Body of pancreas (tissue), 4 donors: ENCODE results near the gene VPS18. TPM values are rescaled to one million over a fixed set of nuclear protein-coding genes. Genes with fewer than 3 reads are reported as not detected.

Experiments used
- ATAC-seq: fragments of 150-250 bp; one replicate; pipeline ENCODE4 v1.9.1; 2016
- DNase-seq, 4 donors: peaks; one replicate each; pipeline ENCODE4 v3.0.0-alpha.2; 2019
- H3K27ac ChIP-seq, 4 donors: fragments of 200-600 bp; sonication (generic); 1 replicate in 3 of 4; 2 replicates in 1 of 4; pipeline versions ENCODE4 v1.5.1 to v1.6.1; 2016 to 2019; ENCODE audit warnings: mild to moderate bottlenecking in 1 of 4, mixed read lengths in 1 of 4, moderate library complexity in 1 of 4
- H3K27me3 ChIP-seq, 2 donors: fragments of 200-600 bp; sonication (generic); one replicate each; pipeline ENCODE4 v1.6.0; 2016; ENCODE audit warnings: mild to moderate bottlenecking in 1 of 2
- H3K36me3 ChIP-seq, 2 donors: fragments of 200-600 bp; sonication (generic); replicated peaks in 1 of 2; 2 replicates each; pipeline ENCODE4 v1.5.1; 2016; ENCODE audit warnings: low read depth in 2 of 2; ENCODE audit not compliant: insufficient read depth in 1 of 2
- H3K4me1 ChIP-seq: fragments of 200-600 bp; sonication (generic); one replicate; pipeline ENCODE4 v1.6.0; 2016
- H3K4me3 ChIP-seq, 2 donors: fragments of 200-600 bp; sonication (generic); 1 replicate in 1 of 2; 2 replicates in 1 of 2; pipeline ENCODE4 v1.5.1; 2016 to 2019
- H3K9me3 ChIP-seq, 3 donors: fragments of 200-600 bp; sonication (generic); 1 replicate in 2 of 3; 2 replicates in 1 of 3; pipeline ENCODE4 v1.5.1; 2016
- POLR2A ChIP-seq, 3 donors: fragments of 450-650 bp; IDR thresholded peaks; one replicate each; pipeline ENCODE4 v1.6.1; 2016; ENCODE audit warnings: antibody characterized with exemption in 3 of 3, mild to moderate bottlenecking in 2 of 3
- WGBS, 2 donors: methylation state at CpG; one replicate each; pipeline ENCODE4 v1.1.5; 2017; 5-methylcytosine and 5-hydroxymethylcytosine counted together
- intact Hi-C: fragments of 100-400 bp; cut with DNase I; formaldehyde crosslinking; loops from one replicate; pipeline ENCODE4 v1.15.1; 2023
- small RNA-seq: library from RNA; depleted of rRNA; stranded (forward); fragments of <200 nt; gene quantifications from one replicate; pipeline ENCODE3, GENCODE V24; 2016
- total RNA-seq, 2 donors: library from RNA; depleted of rRNA; stranded (reverse); fragments of >200 nt; gene quantifications; one replicate each; pipeline ENCODE4 v1.1.0, GENCODE V29; 2016
- TF ChIP-seq, protein P1 (sequence below), 7 experiments: fragments of 450-650 bp in 4 of 7; fragments of 200-600 bp in 3 of 7; sonication (generic) in 3 of 7; IDR thresholded peaks; one replicate each; pipeline ENCODE4 v1.5.1; 2016 to 2019; ENCODE audit warnings: antibody characterized with exemption in 7 of 7

The VPS18 gene
- total RNA-seq, 2 donors from 2014 or later = 10.9 to 14.8 TPM

DNA sequence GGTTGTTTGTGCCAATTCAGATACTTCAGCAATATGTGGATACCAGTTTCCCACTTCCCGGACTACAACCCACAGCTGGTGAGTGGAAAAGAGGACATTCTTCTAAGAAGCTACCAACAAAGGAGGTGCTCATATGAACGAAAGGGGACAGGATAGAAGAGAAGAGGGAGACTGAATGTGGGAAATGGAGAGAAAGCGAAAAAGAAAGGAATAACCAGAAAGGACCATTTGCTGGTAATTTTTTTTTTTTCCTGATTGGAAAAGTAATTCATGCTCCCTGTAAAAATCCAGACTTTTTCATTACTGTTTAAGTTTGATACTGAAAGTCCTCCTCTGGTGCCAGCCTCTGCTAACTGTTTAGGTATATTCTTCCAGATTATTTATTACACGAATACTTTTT is 57.5 kb downstream of the VPS18 start:
- no peak for TF ChIP-seq POLR2A (IDR thresholded peaks at IDR 0.05)
- TF ChIP-seq, protein P1, sequence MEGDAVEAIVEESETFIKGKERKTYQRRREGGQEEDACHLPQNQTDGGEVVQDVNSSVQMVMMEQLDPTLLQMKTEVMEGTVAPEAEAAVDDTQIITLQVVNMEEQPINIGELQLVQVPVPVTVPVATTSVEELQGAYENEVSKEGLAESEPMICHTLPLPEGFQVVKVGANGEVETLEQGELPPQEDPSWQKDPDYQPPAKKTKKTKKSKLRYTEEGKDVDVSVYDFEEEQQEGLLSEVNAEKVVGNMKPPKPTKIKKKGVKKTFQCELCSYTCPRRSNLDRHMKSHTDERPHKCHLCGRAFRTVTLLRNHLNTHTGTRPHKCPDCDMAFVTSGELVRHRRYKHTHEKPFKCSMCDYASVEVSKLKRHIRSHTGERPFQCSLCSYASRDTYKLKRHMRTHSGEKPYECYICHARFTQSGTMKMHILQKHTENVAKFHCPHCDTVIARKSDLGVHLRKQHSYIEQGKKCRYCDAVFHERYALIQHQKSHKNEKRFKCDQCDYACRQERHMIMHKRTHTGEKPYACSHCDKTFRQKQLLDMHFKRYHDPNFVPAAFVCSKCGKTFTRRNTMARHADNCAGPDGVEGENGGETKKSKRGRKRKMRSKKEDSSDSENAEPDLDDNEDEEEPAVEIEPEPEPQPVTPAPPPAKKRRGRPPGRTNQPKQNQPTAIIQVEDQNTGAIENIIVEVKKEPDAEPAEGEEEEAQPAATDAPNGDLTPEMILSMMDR (IDR thresholded peaks at IDR 0.05) = no peak
- H3K4me3 ChIP-seq = no peak overlapping the region
- DNase-seq (no peak), ATAC-seq (no peak)
- peaks cover 53% of the 10 kb centered on the region for H3K4me1 ChIP-seq
- H3K27me3 ChIP-seq = no peaks in the 10 kb centered on the region
- no peaks in the 10 kb centered on the region for H3K36me3 ChIP-seq
- 54 to 66% methylated on average over 4 of the region's 4 CpGs for WGBS, 2 donors
- intact Hi-C loops = no loop called here
- H3K9me3 ChIP-seq = no peaks in the 10 kb centered on the region
- H3K27ac ChIP-seq = peak overlapping the region in 3 of 4 donors; percentile 90 to 96 (median 93)

DNA sequence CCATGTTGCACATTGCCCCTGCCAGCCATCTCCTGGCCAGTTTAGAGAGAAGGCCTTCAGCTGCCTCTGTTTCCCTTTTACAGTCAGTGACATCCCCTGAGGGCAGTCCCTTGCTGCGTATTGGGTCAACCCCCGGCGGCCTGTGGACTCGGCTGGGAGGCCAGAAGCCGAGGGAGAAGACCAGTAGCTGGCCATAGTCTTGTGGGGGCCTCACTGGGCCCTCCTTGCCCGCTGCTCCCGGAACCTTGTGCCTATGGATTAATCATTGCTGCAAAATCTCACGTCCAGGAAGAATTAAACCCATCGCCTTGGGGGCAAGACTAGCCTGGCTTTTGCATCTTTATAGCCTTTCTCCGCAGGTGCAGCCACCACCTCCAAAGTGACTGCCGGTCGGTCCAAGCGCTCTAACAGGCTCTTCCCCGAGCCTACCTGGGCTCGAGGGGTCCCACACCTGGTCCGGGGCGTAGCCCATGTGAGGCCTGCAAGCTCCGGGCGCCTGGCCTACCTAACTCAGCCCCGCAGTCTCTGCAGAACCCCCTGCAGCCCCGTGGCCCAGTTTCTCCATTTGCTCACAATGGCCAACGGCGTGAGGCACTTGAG is 58.2 kb downstream of the VPS18 start:
- Histone ChIP-seq H3K9me3 (no peaks in the 10 kb centered on the region), H3K36me3 (no peaks in the 10 kb centered on the region), H3K27ac (peak overlapping the region; percentile 87 to 96 (median 92)), H3K4me3 (peak overlapping the region in 1 of 2 donors; percentile 33), H3K4me1 (peaks cover 60% of the 10 kb centered on the region), H3K27me3 (no peaks in the 10 kb centered on the region)
- no peak for TF ChIP-seq POLR2A (IDR thresholded peaks at IDR 0.05)
- TF ChIP-seq, protein P1 (IDR thresholded peaks at IDR 0.05) = no peak
- intact Hi-C loops = no loop called here
- 32 to 55% methylated on average over 8 to 23 of the region's 23 CpGs for WGBS, 2 donors
- ATAC-seq (no peak), DNase-seq (no peak)

GRCh38 chr15:40952901-40953712 is 58.9 kb downstream of the VPS18 start, which contains the start of gene CHAC1:
Gene CHAC1, plus strand, starts transcription at chr15:40953471. Its CDS starts 113 bp downstream, at chr15:40953584.
- intact Hi-C loops = no loop called here
- WGBS, 2 donors = 0% methylated on average over 3 to 70 of the region's 72 CpGs
- Histone ChIP-seq H3K36me3 (no peaks in the 10 kb centered on the region), H3K9me3 (no peaks in the 10 kb centered on the region), H3K27ac (peak within 1 kb of the TSS; percentile 87 to 96 (median 92)), H3K4me3 (peak within 1 kb of the TSS; percentile 20 to 33), H3K4me1 (peaks cover 67% of the 10 kb centered on the region), H3K27me3 (no peaks in the 10 kb centered on the region)
- peak; percentile 81 to 86 (median 84) for TF ChIP-seq POLR2A (IDR thresholded peaks at IDR 0.05)
- TF ChIP-seq, protein P1 (IDR thresholded peaks at IDR 0.05) = peak in 2 of 7 experiments; percentile 1 to 13
- DNase-seq = peak; percentile 96 to 98 (median 98)
- ATAC-seq = peak; percentile 87

Small RNA genes lying within 50 kb of the gene (small RNA-seq; reads per million reads assigned to genes)
- gene AC025166.1 = not detected
- not detected for gene ISCA1P4

Other genes with a start within 250 kb of the VPS18 start
- gene RAD51, start 199.3 kb upstream of the VPS18 start, total RNA-seq = 1 to 10 TPM in 1 of 2 donors, not detected in 1; 2.3 TPM
- 10 to 100 TPM; 17.6 to 23.7 TPM for gene RMDN3, start 139.2 kb upstream of the VPS18 start, total RNA-seq
- 10 to 100 TPM; 26.4 to 43.6 TPM for gene GCHFR, start 130.4 kb upstream of the VPS18 start, total RNA-seq
- under 1 TPM in 1 of 2 donors, not detected in 1; 0.26 TPM for gene C15orf62, start 124.5 kb upstream of the VPS18 start, total RNA-seq
- 10 to 100 TPM; 27.0 to 29.3 TPM for gene ZFYVE19, start 87.4 kb upstream of the VPS18 start, total RNA-seq
- 10 to 100 TPM; 18.7 to 36.6 TPM for gene DNAJC17, start 87.0 kb upstream of the VPS18 start, total RNA-seq
- not detected for gene PPP1R14D, start 65.7 kb upstream of the VPS18 start, total RNA-seq
- gene SPINT1, start 50.4 kb upstream of the VPS18 start, total RNA-seq = 100 to 1,000 TPM; 110 to 134 TPM
- gene RHOV, start 20.2 kb upstream of the VPS18 start, total RNA-seq = 1 to 10 TPM; 6.2 to 6.3 TPM
- 1 to 10 TPM in 1 of 2 donors, under 1 TPM in 1; 0.33 to 3.6 TPM for gene DLL4, start 34.9 kb downstream of the VPS18 start, total RNA-seq
- 1 to 10 TPM; 4.0 to 4.7 TPM for gene CHAC1, start 59.0 kb downstream of the VPS18 start, total RNA-seq
- 10 to 100 TPM; 14.0 to 34.3 TPM for gene INO80, start 221.8 kb downstream of the VPS18 start, total RNA-seq